IPS-18c (cell line): Measurements from ENCODE around the gene ACER3.
"Not testable (repeated sequence)": the region's sequence is repeated elsewhere in the genome, so short reads cannot be mapped to it uniquely, and the experiment has no call there.

Experiments used
- H3K4me3 ChIP-seq: 2 replicates; pipeline ENCODE4 v1.7.0; 2013; ENCODE audit warnings: low read depth, mild to moderate bottlenecking, low read length, moderate library complexity; ENCODE audit not compliant: insufficient read depth
- H3K9me3 ChIP-seq: one replicate; pipeline ENCODE4 v1.6.1; 2013; ENCODE audit warnings: mild to moderate bottlenecking, low read length, moderate library complexity; ENCODE audit not compliant: control insufficient read depth, insufficient read depth

ACER3 gene

GRCh38 chr11:77053217-77054015 is 192.7 kb downstream of the ACER3 start:
- no peaks in the 10 kb centered on the region for H3K9me3 ChIP-seq
- no peak overlapping the region for H3K4me3 ChIP-seq

GRCh38 chr11:77054084-77054483 is 193.4 kb downstream of the ACER3 start:
- no peak overlapping the region for H3K4me3 ChIP-seq
- H3K9me3 ChIP-seq = no peaks in the 10 kb centered on the region

GRCh38 chr11:77055101-77055561 is 194.4 kb downstream of the ACER3 start:
- H3K9me3 ChIP-seq = no peaks in the 10 kb centered on the region
- H3K4me3 ChIP-seq = no peak overlapping the region

GRCh38 chr11:77055913-77056312 is 195.2 kb downstream of the ACER3 start:
- Histone ChIP-seq H3K9me3 (no peaks in the 10 kb centered on the region), H3K4me3 (no peak overlapping the region)

GRCh38 chr11:77056814-77057402 is 196.2 kb downstream of the ACER3 start:
- H3K9me3 ChIP-seq = no peaks in the 10 kb centered on the region
- H3K4me3 ChIP-seq = no peak overlapping the region

GRCh38 chr11:77057938-77058474 is 197.3 kb downstream of the ACER3 start:
- no peaks in the 10 kb centered on the region for H3K9me3 ChIP-seq
- no peak overlapping the region for H3K4me3 ChIP-seq

DNA sequence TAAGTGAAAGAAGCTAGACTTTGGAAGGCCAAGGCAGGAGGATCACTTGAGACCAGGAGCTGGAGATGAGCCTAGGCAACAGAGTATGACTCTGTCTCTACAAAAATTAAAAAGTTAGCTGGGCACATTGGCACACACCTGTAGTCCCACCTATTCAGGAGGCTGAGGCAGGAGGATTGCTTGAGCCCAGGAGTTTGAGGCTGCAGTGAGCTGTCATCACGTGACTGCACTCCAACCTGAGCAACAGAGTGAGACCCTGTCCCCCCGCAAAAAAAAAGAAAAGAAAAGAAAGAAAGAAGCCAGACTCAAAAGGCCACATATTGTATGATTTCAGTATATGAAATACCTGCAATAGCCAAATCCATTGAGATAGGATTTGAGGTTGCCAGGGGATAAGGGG is 198.2 kb downstream of the ACER3 start:
- Histone ChIP-seq H3K9me3 (no peaks in the 10 kb centered on the region), H3K4me3 (no peak overlapping the region)

DNA sequence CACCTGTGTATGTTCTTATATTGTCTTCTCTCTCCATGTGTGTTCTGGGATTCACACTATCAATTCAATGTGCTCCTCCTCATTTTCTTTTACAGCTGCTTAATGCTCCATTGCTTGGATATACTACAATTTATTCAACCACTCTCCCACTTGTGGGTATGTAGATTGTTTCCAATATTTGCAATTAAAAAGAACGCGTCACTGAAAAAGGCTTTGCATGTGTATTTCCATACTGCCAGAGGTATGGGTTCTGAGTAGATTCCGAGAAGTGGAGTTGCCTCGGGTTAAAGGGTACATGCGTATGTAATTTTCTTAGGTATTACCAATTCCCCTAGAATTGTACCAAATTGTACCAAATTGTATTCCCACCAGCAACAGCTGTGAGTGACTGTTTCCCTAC is 199.1 kb downstream of the ACER3 start:
- Histone ChIP-seq H3K4me3 (no peak overlapping the region), H3K9me3 (no peaks in the 10 kb centered on the region)

- H3K4me3 ChIP-seq = no peak overlapping the region
- H3K9me3 ChIP-seq = no peaks in the 10 kb centered on the region
Observed at GRCh38 chr11:77060234-77060633, 199.5 kb downstream of the ACER3 start.

GRCh38 chr11:77061258-77061657 is 200.5 kb downstream of the ACER3 start:
- not testable (repeated sequence) for H3K9me3 ChIP-seq, H3K4me3 ChIP-seq

- Histone ChIP-seq H3K4me3 (no peak overlapping the region), H3K9me3 (no peaks in the 10 kb centered on the region)
Observed at GRCh38 chr11:77062924-77063323, 202.2 kb downstream of the ACER3 start.

DNA sequence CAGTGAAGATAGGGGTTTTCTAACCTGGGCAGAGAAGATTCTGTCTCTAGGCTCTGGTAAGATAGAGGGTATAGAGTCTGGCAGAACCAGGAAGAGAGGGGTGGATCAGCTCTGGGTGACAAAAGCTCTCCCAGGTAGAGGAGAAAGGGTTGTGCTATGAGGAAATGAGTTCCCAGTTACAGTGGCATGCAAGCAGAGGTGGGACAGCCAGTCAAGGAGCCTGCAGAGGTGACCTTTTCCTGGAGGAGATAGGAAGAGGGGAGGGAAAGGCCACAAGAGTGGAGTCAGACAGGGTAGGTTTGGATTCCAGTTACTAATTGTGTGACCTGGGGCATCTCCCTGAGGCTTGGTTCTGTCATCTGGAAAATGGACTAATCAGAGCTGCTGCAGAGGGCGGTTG is 202.7 kb downstream of the ACER3 start:
- Histone ChIP-seq H3K9me3 (no peaks in the 10 kb centered on the region), H3K4me3 (no peak overlapping the region)

GRCh38 chr11:77063861-77064260 is 203.1 kb downstream of the ACER3 start:
- Histone ChIP-seq H3K9me3 (no peaks in the 10 kb centered on the region), H3K4me3 (no peak overlapping the region)

DNA sequence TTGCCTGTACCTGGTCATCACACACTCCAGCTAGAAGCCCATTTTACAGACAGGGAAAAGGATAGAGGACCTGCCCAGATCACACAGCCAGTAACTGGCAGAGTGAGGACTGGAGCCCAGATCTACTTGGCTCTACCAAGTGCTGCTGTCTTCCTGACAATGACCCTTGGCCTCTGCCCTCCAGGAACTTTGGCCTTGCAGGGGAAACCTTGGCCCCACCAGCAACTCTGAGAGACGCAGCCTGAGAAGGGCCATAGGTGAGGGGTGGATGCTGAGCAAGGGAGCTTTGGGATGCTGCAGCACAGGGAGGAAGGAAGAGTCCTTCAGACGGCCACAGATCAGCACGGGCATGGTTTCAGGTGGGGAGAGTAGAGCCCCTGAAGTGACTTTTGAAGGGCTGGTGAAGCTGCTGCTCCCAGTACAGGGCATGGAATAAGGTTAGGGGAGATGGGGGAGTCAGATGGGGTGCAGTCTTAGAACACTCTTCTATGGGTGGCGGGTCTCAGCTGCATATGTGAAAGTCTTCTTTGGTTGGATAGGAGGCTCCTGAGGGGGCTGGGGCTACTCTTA is 204.0 kb downstream of the ACER3 start:
- no peaks in the 10 kb centered on the region for H3K9me3 ChIP-seq
- H3K4me3 ChIP-seq = no peak overlapping the region

DNA sequence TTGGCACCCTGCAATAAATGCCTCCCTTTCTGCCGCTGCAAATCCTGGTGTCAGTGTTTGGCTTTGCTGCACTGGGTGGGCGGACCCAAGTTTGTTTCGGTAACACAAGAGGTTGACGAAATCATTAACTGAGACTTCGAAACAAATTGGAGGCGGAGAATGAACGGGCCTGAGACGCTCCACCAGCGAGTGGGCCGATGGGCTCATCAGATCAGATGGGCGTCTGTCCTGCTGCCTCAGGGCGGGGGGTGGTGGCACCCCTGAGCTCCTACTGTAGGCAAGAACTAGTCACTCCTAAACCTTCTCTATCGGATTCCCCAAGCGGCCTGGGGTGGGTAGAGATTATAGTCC is 205.1 kb downstream of the ACER3 start:
- H3K9me3 ChIP-seq = no peaks in the 10 kb centered on the region
- peak overlapping the region; percentile 62 for H3K4me3 ChIP-seq

DNA sequence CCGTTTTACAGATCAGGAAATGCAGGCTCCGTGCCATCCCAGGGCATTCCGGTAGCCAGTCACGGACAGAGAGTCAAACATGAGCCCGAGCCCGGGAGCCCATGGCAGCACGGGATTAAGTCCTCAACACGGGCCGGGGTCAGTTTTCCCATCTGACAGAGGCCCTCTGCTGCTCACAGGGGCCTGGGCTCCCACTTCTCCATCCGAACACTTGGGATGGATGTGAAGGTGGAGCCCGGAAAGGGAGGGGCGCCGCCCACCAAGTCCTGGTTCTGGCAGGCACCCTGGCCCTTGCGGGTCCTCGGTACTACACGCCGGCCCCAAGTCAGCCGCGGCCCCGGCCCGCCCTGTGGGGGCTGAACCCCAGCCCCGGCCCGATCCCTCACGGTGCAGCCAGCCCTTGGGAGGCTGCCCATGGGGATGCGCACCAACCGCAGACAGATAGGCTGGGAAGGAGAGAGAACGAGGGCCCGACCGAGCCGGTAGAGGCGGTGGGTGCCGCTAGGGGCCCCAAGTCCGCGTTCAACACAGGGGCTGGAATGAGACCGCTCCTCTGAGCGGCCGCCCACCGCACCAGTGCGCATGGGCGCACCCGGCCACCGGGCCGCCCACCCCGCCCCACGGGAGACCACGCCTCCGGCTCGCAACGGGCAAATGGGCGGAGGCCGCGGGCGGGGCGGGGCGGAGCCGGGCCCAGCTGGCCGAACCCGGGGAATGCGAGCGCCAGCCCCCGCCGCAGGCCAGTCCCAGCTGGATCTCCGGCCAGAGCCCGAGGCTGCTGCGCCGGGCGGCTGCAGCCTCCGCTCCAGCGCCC is 205.7 kb downstream of the ACER3 start, which contains the start of gene CAPN5:
TSS of gene CAPN5 (plus strand) at position 743 of the 814 bp plus-strand sequence. CDS start 17,916 bp downstream, outside the sequence.
- Histone ChIP-seq H3K4me3 (peak within 1 kb of the TSS; percentile 73), H3K9me3 (no peaks in the 10 kb centered on the region)

- peak overlapping the region; percentile 73; the same call in 1 of the 2 replicates for H3K4me3 ChIP-seq
- no peaks in the 10 kb centered on the region for H3K9me3 ChIP-seq
Observed at GRCh38 chr11:77067861-77068443, 207.2 kb downstream of the ACER3 start.
